ENCODE measurements around the gene SLFN12L. TPM values are rescaled to one million over a fixed set of nuclear protein-coding genes. Genes with fewer than 3 reads are reported as not detected.

The SLFN12L gene
- total RNA-seq, 1 experiment from 2014 or later = not detected

- no peak overlapping the region for H3K23ac ChIP-seq (ENCODE audit: insufficient read length, low read depth, low read length)
- H3K14ac ChIP-seq (ENCODE audit: insufficient read depth, low read length) = no peak overlapping the region
- H3K4me1 Mint-ChIP-seq = peaks cover 9% of the 10 kb centered on the region in 2 experiments
- H2BK12ac ChIP-seq (ENCODE audit: insufficient read length, low read depth, low read length) = no peak overlapping the region
- no peak overlapping the region for H3K4me2 ChIP-seq (ENCODE audit: insufficient read depth, insufficient read length, low read length)
- H4K91ac ChIP-seq (ENCODE audit: insufficient read length, low read depth, low read length) = no peak overlapping the region
- no peak overlapping the region for H2BK20ac ChIP-seq (ENCODE audit: low read depth, low read length, poor library complexity, severe bottlenecking)
- peaks cover 31% of the 10 kb centered on the region for H3K27me3 Mint-ChIP-seq (ENCODE audit: low read depth)
- H2BK15ac ChIP-seq (ENCODE audit: low read depth, low read length) = no peak overlapping the region
- no peak overlapping the region for H3K18ac ChIP-seq (ENCODE audit: insufficient read length, low read depth, low read length)
- H2AFZ ChIP-seq (ENCODE audit: low read length) = no peak overlapping the region
- H3K79me2 ChIP-seq (ENCODE audit: insufficient read depth, low read length) = no peaks in the 10 kb centered on the region
- H3K27ac Mint-ChIP-seq = no peak overlapping the region
- H3K27ac ChIP-seq (ENCODE audit: insufficient read length, low read depth, low read length) = no peak overlapping the region
- no peak overlapping the region for H3K56ac ChIP-seq (ENCODE audit: insufficient read length, low read depth, low read length)
- WGBS (ENCODE audit: extremely low coverage, insufficient read length, low lambda C conversion rate) = no CpG with 5 or more reads among the region's 1 CpG
- no peaks in the 10 kb centered on the region for H3K27me3 ChIP-seq (ENCODE audit: insufficient read depth, low read length)
- H2BK120ac ChIP-seq (ENCODE audit: low read depth, low read length, poor library complexity, severe bottlenecking) = no peak overlapping the region
- no peak overlapping the region for H4K8ac ChIP-seq (replicated peaks; ENCODE audit: insufficient read length, low read depth, low read length)
- H3K79me1 ChIP-seq (ENCODE audit: insufficient read depth, low read depth, low read length, poor library complexity, severe bottlenecking) = no peaks in the 10 kb centered on the region
- no peak for TF ChIP-seq CTCF (conservative IDR thresholded peaks at IDR 0.05)
- H4K5ac ChIP-seq (ENCODE audit: insufficient read length, low read depth, low read length) = no peak overlapping the region
- no peaks in the 10 kb centered on the region for H3K23me2 ChIP-seq (ENCODE audit: insufficient read length, low read depth, low read length, poor library complexity, severe bottlenecking)
- H3K9me3 Mint-ChIP-seq = no peaks in the 10 kb centered on the region
- H3K4ac ChIP-seq (ENCODE audit: low read depth, low read length) = no peak overlapping the region
- H3K9ac ChIP-seq (ENCODE audit: extremely low read depth, insufficient read length, low read length) = no peak overlapping the region
- no peaks in the 10 kb centered on the region for H3K36me3 Mint-ChIP-seq (ENCODE audit: insufficient read depth in 1 of 3, low read depth in 3 of 3)
- no peak overlapping the region for H3T11ph ChIP-seq (ENCODE audit: low read length)
- no peaks in the 10 kb centered on the region for H3K4me1 ChIP-seq (ENCODE audit: insufficient read depth, low read length)
- H2BK5ac ChIP-seq (ENCODE audit: insufficient read length, low read length) = no peak overlapping the region
- H3K9me3 ChIP-seq (ENCODE audit: control insufficient read depth, low read depth, low read length) = no peaks in the 10 kb centered on the region
- no peak overlapping the region for H3K4me3 Mint-ChIP-seq
- no peaks in the 10 kb centered on the region for H4K20me1 ChIP-seq (ENCODE audit: control insufficient read depth, insufficient read depth, insufficient read length)
- no peak overlapping the region for H2AK5ac ChIP-seq (ENCODE audit: insufficient read length, low read length)
- no peak for DNase-seq
These were observed 11.5 kb upstream of the SLFN12L start for GRCh38 chr17:35548978-35549377.
